ENCODE data around the gene BLOC1S4. TPM values are rescaled to one million over a fixed set of nuclear protein-coding genes. Genes with fewer than 3 reads are reported as not detected.
"Not testable (repeated sequence)": the region's sequence is repeated elsewhere in the genome, so short reads cannot be mapped to it uniquely, and the experiment has no call there.

Gene BLOC1S4, protein sequence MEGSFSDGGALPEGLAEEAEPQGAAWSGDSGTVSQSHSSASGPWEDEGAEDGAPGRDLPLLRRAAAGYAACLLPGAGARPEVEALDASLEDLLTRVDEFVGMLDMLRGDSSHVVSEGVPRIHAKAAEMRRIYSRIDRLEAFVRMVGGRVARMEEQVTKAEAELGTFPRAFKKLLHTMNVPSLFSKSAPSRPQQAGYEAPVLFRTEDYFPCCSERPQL
- 10 to 100 TPM; 15.9 to 16.7 TPM for total RNA-seq

DNA sequence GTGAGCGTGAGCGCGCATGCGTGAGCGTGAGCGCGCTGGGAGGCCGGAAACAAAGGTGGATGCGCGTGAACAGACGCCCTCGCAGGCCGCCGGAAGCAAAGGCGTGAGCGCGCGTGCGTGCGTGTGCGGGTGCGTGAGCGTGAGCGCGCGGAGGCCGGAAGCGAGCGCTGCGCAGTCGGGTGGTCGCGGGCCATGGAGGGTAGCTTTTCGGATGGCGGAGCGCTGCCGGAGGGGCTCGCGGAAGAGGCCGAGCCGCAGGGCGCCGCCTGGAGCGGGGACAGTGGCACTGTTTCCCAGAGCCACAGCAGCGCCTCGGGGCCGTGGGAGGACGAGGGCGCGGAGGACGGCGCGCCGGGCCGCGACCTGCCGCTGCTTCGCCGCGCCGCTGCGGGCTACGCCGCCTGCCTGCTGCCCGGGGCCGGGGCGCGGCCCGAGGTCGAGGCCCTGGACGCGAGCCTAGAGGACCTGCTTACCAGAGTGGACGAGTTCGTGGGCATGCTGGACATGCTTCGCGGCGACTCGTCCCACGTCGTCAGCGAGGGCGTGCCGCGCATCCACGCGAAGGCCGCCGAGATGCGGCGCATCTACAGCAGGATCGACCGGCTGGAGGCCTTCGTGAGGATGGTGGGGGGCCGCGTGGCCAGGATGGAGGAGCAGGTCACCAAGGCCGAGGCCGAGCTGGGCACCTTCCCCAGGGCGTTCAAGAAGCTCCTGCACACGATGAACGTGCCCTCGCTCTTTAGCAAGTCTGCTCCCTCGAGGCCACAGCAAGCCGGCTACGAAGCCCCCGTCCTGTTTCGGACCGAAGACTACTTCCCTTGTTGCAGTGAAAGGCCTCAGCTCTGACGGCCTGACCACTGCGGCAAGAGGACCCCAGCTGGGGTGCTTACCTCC is at the start of gene BLOC1S4:
Gene BLOC1S4 (plus strand): TSS at position 157 of the 894 bp plus-strand sequence. CDS start 36 bp downstream, at position 193.
- DNase-seq (ENCODE audit: low spot score) (peak; percentile 93), ATAC-seq (peak; percentile 94 to 95)
- peaks cover 27 to 29% of the 10 kb centered on the region in 2 donors for H3K4me1 Mint-ChIP-seq (ENCODE audit: low read depth in 2 of 2)
- H3K4me3 Mint-ChIP-seq, result peak within 1 kb of the TSS; percentile 90
- no peaks in the 10 kb centered on the region for H3K36me3 Mint-ChIP-seq
- H3K27ac Mint-ChIP-seq, result peak within 1 kb of the TSS; percentile 92 to 95
- H3K27me3 Mint-ChIP-seq, result no peaks in the 10 kb centered on the region
- H3K9me3 Mint-ChIP-seq, result no peaks in the 10 kb centered on the region

DNA sequence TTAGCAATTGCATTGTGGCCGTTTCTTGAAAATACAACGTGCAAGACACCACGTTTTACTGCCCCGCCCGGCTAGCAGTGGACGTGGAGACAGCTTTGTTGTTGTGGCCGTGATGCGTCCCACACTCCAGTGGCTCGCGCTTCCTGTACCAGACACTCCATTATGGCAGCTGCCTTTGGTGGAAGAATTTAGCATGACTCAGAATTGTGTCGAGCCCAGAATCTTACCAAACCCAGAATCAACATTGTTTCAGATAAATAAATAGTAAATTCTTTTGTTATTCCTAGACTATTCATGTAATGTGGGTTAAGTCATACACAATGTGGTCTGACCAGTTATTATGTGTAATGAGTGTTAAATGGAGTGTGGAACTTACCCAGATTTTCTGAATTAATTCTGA is 47.6 kb upstream of the BLOC1S4 start:
- ATAC-seq (no peak), DNase-seq (ENCODE audit: low spot score) (no peak)
- no peak overlapping the region for H3K27ac Mint-ChIP-seq
- H3K4me1 Mint-ChIP-seq (ENCODE audit: low read depth in 2 of 2), result peaks cover 3% of the 10 kb centered on the region in 2 donors
- no peaks in the 10 kb centered on the region for H3K36me3 Mint-ChIP-seq
- no peaks in the 10 kb centered on the region for H3K9me3 Mint-ChIP-seq
- H3K4me3 Mint-ChIP-seq, result no peak overlapping the region
- peaks cover 0 to 6% of the 10 kb centered on the region in 2 donors for H3K27me3 Mint-ChIP-seq

DNA sequence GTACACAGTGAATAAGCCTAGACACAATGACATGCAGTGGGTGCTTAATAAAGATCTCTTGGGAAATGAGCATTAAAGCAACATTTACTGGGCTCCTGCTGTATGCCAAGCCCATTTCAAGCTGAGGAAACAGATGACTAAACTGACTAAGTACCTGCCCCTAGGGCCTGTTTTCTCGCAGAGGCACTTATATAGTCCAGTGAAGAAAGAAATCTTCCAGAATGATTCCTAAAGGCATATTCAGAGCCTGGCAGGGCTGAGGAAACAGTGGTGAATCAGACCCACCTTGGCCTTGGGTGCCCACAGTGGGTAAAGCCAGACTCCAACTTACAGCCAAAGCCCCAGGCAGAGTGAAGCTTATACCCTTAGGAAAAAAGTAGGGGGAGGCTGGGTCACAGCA is 44.3 kb upstream of the BLOC1S4 start:
- Mint-ChIP-seq H3K9me3 (no peaks in the 10 kb centered on the region), H3K4me1 (ENCODE audit: low read depth in 2 of 2) (peaks cover 29 to 33% of the 10 kb centered on the region in 2 donors), H3K4me3 (no peak overlapping the region), H3K36me3 (peaks cover 19% of the 10 kb centered on the region), H3K27ac (no peak overlapping the region), H3K27me3 (peaks cover 0 to 6% of the 10 kb centered on the region in 2 donors)
- ATAC-seq, result no peak
- no peak for DNase-seq (ENCODE audit: low spot score)

DNA sequence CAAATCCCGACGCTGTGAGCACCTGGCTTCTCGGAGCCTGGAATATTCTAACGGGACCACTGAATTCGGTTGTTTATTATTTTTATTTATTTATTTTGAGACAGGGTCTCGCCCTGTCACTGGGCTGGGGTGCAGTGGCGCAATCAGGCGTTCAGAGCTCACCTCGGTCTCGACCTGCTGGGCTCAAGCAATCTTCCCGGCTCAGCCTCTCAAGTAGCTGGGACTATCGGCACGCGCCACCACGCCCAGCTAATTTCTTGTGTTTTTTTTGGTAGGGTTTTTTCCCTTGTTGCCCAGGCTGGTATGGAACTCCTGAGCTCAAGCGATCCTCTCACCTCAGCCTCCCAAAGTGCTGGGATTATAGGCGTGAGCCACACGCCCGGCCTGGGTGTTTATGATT is 43.8 kb upstream of the BLOC1S4 start:
- Mint-ChIP-seq H3K36me3 (peaks cover 22% of the 10 kb centered on the region), H3K27me3 (peaks cover 0 to 6% of the 10 kb centered on the region in 2 donors), H3K4me3 (no peak overlapping the region), H3K4me1 (ENCODE audit: low read depth in 2 of 2) (peaks cover 34 to 37% of the 10 kb centered on the region in 2 donors), H3K27ac (no peak overlapping the region), H3K9me3 (no peaks in the 10 kb centered on the region)
- no peak for ATAC-seq
- DNase-seq (ENCODE audit: low spot score), result no peak

DNA sequence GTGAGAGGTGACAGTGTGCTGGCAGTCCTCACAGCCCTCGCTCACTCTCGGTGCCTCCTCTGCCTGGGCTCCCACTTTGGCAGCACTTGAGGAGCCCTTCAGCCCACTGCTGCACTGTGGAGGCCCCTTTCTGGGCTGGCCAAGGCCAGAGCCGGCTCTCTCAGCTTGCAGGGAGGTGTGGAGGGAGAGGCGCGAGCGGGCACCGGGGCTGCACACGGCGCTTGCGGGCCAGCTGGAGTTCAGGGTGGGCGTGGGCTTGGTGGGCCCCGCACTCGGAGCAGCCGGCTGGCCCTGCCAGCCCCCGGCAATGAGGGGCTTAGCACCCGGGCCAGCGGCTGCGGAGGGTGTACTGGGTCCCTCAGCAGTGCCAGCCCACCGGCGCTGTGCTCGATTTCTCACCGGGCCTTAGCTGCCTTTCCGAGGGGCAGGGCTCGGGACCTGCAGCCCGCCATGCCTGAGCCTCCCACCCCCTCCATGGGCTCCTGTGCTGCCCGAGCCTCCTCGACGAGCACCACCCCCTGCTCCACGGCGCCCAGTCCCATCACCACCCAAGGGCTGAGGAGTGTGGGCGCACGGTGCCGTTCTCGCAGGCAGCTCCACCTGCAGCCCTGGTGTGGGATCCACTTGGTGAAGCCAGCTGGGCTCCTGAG is 43.3 kb upstream of the BLOC1S4 start:
- DNase-seq (ENCODE audit: low spot score); H3K4me3 Mint-ChIP-seq; H3K27ac Mint-ChIP-seq; H3K27me3 Mint-ChIP-seq; ATAC-seq; H3K9me3 Mint-ChIP-seq: not testable (repeated sequence)
- peaks cover 38 to 40% of the 10 kb centered on the region in 2 donors for H3K4me1 Mint-ChIP-seq (ENCODE audit: low read depth in 2 of 2)
- H3K36me3 Mint-ChIP-seq, result peaks cover 22% of the 10 kb centered on the region

DNA sequence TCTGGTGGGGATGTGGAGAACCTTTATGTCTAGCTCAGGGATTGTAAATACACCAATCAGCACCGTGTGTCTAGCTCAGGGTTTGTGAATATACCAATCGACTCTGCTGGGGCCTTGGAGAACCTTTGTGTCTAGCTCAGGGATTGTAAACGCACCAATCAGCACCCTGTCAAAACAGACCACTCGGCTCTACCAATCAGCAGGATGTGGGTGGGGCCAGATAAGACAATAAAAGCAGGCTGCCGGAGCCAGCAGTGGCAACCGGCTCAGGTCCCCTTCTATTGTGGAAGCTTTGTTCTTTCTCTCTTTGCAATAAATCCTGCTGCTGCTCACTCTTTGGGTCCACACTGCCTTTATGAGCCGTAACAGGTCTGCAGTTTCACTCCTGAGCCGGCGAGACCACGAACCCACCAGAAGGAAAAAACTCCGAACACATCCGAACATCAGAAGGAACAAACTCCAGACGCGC is 42.7 kb upstream of the BLOC1S4 start:
- not testable (repeated sequence) for H3K27me3 Mint-ChIP-seq; ATAC-seq; DNase-seq (ENCODE audit: low spot score); H3K9me3 Mint-ChIP-seq
- H3K4me3 Mint-ChIP-seq, result peak overlapping the region; percentile 94
- H3K4me1 Mint-ChIP-seq (ENCODE audit: low read depth in 2 of 2), result peaks cover 40 to 41% of the 10 kb centered on the region in 2 donors
- H3K27ac Mint-ChIP-seq, result peak overlapping the region; percentile 95 to 98
- peaks cover 22% of the 10 kb centered on the region for H3K36me3 Mint-ChIP-seq

DNA sequence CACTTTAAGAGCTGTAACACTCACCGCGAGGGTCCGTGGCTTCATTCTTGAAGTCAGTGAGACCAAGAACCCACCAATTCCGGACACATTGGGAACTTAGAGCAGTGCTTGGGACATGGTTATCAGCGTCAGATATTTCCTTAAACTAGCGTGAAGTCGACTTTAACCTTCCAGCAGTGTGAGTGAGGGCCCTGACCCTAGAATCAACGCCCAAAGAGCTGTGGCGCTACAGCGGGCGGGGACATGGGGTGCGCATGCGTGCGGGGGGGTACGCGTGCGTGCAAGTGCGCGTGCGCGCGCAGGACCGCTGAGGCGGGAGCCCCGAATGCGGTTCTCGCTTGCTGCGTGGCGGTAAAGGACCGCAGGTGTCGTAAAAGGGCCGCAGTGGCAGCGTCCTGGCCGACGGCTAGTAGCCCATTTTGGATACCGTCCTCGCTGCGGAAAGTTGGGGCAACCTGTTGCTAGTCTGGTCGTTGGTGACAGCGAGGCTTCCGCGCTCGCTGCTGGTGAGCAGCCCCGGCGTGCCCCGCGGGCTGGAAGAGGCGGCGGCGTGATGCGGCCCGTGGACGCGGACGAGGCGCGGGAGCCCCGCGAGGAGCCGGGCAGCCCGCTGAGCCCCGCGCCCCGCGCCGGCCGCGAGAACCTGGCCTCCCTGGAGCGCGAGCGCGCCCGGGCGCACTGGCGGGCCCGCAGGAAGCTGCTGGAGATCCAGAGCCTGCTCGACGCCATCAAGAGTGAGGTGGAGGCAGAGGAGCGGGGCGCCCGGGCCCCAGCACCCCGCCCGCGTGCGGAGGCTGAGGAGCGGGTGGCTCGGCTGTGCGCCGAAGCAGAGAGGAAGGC is 42.1 kb upstream of the BLOC1S4 start:
- Mint-ChIP-seq H3K36me3 (peaks cover 22% of the 10 kb centered on the region), H3K9me3 (no peaks in the 10 kb centered on the region), H3K4me1 (ENCODE audit: low read depth in 2 of 2) (peaks cover 40 to 41% of the 10 kb centered on the region in 2 donors), H3K27ac (peak overlapping the region; percentile 95 to 98), H3K27me3 (no peaks in the 10 kb centered on the region), H3K4me3 (peak overlapping the region; percentile 94)
- DNase-seq (ENCODE audit: low spot score), result peak; percentile 95
- ATAC-seq, result peak; percentile 90 to 91

DNA sequence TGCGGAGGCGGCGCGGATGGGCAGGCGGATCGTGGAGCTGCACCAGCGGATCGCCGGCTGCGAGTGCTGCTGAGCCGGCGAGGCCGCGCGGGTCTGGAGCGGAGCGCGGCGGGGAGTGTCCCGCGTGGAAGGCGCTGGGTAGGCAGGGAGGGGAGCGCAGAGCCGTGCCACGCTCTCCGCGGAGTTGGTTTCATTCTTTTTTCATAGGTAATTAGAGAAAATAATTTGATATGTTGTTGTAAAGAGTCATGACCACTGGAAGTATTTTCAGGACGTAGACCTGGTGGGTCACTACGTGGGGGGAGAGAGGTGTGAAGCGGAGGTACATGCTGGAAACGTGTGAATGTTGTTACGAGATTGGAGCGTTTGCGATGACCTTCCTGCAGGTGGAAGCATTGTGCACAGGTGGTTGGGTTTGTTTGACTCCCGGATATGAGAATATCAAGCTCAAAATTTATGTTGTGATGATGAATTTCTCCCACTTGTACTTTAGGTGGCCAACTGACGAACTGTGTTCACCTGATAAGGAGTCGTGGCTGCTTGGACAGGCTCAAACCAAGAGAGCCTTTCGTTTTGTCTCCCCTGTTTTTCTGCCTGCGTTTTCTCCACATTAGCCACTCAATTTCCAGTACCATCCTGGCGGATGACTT is 41.3 kb upstream of the BLOC1S4 start:
- Mint-ChIP-seq H3K27ac (peak overlapping the region; percentile 95 to 98), H3K36me3 (peaks cover 22% of the 10 kb centered on the region), H3K27me3 (no peaks in the 10 kb centered on the region), H3K4me1 (ENCODE audit: low read depth in 2 of 2) (peaks cover 40 to 43% of the 10 kb centered on the region in 2 donors), H3K9me3 (no peaks in the 10 kb centered on the region), H3K4me3 (peak overlapping the region; percentile 94)
- peak; percentile 8 to 31 for ATAC-seq
- no peak for DNase-seq (ENCODE audit: low spot score)

DNA sequence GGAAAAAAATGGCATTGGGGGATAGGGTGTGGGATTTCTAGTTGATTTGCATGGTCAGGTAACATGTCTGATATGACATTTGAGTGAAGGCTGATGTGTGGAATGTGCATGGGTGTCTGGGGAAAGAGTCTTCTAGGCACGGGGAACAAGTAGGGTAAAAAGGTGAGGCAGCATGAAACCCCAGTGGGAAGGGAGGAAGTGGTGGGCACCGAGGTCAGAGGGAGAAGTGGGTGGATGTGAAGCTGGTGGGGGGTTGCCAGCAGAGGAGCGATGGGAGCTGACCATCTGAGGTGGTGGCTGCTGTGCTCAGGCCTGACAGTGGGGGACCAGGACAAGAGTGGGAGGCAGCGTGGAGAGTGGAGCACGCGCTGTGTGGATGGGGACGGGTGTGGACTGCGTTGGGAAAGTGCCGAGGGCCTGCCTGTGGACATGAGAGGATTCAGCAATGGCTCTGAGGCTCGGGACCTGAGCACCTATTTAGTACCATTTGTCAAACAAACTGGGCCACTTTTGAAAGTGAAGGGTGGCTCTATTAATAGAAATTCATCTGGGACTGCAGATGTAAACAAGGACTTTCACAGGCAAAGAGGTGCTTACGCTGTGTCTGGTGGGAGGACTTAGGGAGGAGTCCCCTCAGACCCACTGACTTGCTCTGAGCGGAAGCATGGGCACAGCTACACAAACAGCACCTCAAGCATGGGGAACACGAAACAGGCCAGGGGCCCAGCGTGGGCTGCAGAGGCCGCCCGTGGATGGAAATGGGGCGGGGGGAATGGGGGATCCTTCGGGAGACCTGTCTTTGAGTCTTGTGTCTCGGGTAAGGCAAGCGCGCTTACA is 39.0 kb upstream of the BLOC1S4 start:
- Mint-ChIP-seq H3K36me3 (peaks cover 22% of the 10 kb centered on the region), H3K4me1 (ENCODE audit: low read depth in 2 of 2) (peaks cover 40 to 57% of the 10 kb centered on the region in 2 donors), H3K27me3 (no peaks in the 10 kb centered on the region), H3K27ac (peak overlapping the region; percentile 95 to 98), H3K9me3 (no peaks in the 10 kb centered on the region), H3K4me3 (peak overlapping the region; percentile 94)
- DNase-seq (ENCODE audit: low spot score) (no peak), ATAC-seq (no peak)

DNA sequence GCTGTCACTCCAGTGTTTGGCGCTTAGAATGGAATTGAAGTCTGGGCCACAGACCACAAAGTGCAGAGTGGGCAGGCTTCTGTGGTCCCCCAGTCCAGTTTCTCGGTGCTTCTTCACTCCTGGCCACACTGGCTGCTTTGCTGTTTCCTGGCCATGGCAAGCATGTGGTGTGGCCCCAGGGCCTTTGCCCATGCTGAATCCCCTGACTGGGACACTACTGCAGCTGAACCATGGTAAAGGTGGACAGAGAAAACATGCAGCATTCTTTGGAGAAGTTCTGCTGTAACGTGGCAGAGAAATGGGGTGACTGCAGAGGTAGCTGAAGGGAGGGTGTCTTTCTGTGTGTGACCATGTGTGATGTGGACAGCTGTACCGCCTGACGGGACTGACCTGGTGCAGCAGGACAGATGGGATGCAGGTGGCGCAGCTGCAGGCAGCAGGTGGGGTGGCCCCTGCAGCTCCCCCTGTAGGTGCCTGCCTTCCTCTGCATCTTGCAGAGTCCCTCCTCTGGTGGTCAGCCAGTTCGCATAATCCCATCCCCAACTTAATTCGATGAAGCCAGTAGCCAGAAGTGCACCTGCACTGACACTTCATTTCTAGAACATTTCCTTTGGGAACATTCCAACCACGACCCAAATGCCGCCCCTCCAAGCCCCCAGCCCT is 35.5 kb upstream of the BLOC1S4 start:
- Mint-ChIP-seq H3K9me3 (no peaks in the 10 kb centered on the region), H3K27ac (peak overlapping the region in 1 of 2 donors; percentile 41), H3K36me3 (peaks cover 15% of the 10 kb centered on the region), H3K4me3 (no peak overlapping the region), H3K27me3 (no peaks in the 10 kb centered on the region), H3K4me1 (ENCODE audit: low read depth in 2 of 2) (peaks cover 23 to 42% of the 10 kb centered on the region in 2 donors)
- DNase-seq (ENCODE audit: low spot score), result peak; percentile 38
- no peak for ATAC-seq

DNA sequence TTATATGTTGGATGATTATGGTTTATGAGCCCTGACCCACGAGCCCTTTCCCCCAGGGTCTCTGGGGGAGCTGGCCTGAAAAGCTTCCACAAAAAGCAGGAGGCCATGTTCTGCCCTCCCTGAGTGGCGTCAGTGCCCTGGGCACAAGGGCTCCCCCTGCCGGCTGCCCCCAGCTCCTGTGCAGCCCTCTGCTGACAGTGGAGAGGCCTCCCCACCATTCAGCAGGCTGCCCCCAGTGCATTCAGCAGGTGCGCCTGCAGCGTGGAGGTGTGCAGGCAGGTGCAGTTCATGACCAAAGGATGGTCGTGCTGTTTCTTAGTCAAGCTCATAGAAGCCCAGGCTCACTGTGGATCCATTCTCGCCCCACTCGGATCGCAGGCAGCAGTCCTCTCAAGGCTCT is 34.8 kb upstream of the BLOC1S4 start:
- ATAC-seq (no peak), DNase-seq (ENCODE audit: low spot score) (peak; percentile 59)
- Mint-ChIP-seq H3K36me3 (peaks cover 8% of the 10 kb centered on the region), H3K4me1 (ENCODE audit: low read depth in 2 of 2) (peaks cover 20 to 40% of the 10 kb centered on the region in 2 donors), H3K4me3 (no peak overlapping the region), H3K9me3 (no peaks in the 10 kb centered on the region), H3K27me3 (no peaks in the 10 kb centered on the region), H3K27ac (peak overlapping the region in 1 of 2 donors; percentile 41)
